Gastrocnemius medialis (tissue), 4 donors: Measurements from ENCODE around the gene CDH4. TPM values are rescaled to one million over a fixed set of nuclear protein-coding genes. Genes with fewer than 3 reads are reported as not detected.

Experiments used
- ATAC-seq, 2 donors: fragments of 150-250 bp; one replicate each; pipeline ENCODE4 v1.9.1; 2016
- DNase-seq, 2 donors: peaks; one replicate each; pipeline ENCODE4 v3.0.0-alpha.2; 2019
- H3K27ac ChIP-seq, 4 donors: fragments of 200-600 bp; sonication (generic); 1 replicate in 1 of 4; 2 replicates in 3 of 4; pipeline ENCODE4 v1.5.1; 2016 to 2018; ENCODE audit warnings: mild to moderate bottlenecking in 2 of 4, moderate library complexity in 1 of 4
- H3K27me3 ChIP-seq, 3 donors: fragments of 200-600 bp; sonication (generic) in 2 of 3; 1 replicate in 1 of 3; 2 replicates in 2 of 3; pipeline versions ENCODE4 v1.5.1 to v1.6.0; 2016 to 2019; ENCODE audit warnings: mild to moderate bottlenecking in 1 of 3, moderate library complexity in 1 of 3
- H3K36me3 ChIP-seq, 2 donors: fragments of 200-600 bp; sonication (generic) in 1 of 2; one replicate each; pipeline ENCODE4 v1.5.1; 2017 to 2018
- H3K4me1 ChIP-seq, 2 donors: fragments of 200-600 bp; sonication (generic) in 1 of 2; one replicate each; pipeline ENCODE4 v1.5.1; 2016 to 2017; ENCODE audit warnings: mild to moderate bottlenecking in 2 of 2
- H3K4me3 ChIP-seq, 4 donors: fragments of 200-600 bp; sonication (generic) in 3 of 4; 1 replicate in 1 of 4; 2 replicates in 3 of 4; pipeline ENCODE4 v1.5.1; 2016 to 2019; ENCODE audit warnings: mild to moderate bottlenecking in 2 of 4
- H3K9me3 ChIP-seq, 3 donors: fragments of 200-600 bp; sonication (generic) in 2 of 3; 1 replicate in 1 of 3; 2 replicates in 2 of 3; pipeline ENCODE4 v1.5.1; 2016 to 2019
- POLR2A ChIP-seq, 2 donors: fragments of 450-650 bp; IDR thresholded peaks; one replicate each; pipeline ENCODE4 v1.6.1; 2017; ENCODE audit warnings: antibody characterized with exemption in 2 of 2, mild to moderate bottlenecking in 2 of 2, moderate library complexity in 2 of 2
- in situ Hi-C, 4 donors: fragments of 200-750 bp; cut with MboI; loops; one replicate each; pipeline versions ENCODE4 v1.15.0 to v1.8.0; 2017; ENCODE audit warnings: low sequenced_read_pairs in 4 of 4
- intact Hi-C: fragments of 100-400 bp; cut with DNase I; formaldehyde crosslinking; loops from one replicate; pipeline ENCODE4 v1.15.1; 2023; ENCODE audit warnings: low total_unique reads
- total RNA-seq, 4 donors: library from RNA; depleted of rRNA; stranded (reverse); fragments of >200 nt; gene quantifications; one replicate each; pipeline versions ENCODE4 v1.1.0 to v1.2.3, GENCODE V29; 2016
- TF ChIP-seq, protein P1 (sequence below), 5 experiments: fragments of 450-650 bp in 3 of 5; fragments of 200-600 bp in 2 of 5; sonication (generic) in 2 of 5; IDR thresholded peaks in 4 of 5; conservative IDR thresholded peaks in 1 of 5; 1 replicate in 4 of 5; 2 replicates in 1 of 5; pipeline ENCODE4 v1.5.1; 2016 to 2019; ENCODE audit warnings: antibody characterized with exemption in 5 of 5, mild to moderate bottlenecking in 3 of 5, moderate library complexity in 3 of 5

CDH4 gene
- total RNA-seq, 4 donors from 2014 or later = 0.38 to 1.2 (median 0.86) TPM

DNA sequence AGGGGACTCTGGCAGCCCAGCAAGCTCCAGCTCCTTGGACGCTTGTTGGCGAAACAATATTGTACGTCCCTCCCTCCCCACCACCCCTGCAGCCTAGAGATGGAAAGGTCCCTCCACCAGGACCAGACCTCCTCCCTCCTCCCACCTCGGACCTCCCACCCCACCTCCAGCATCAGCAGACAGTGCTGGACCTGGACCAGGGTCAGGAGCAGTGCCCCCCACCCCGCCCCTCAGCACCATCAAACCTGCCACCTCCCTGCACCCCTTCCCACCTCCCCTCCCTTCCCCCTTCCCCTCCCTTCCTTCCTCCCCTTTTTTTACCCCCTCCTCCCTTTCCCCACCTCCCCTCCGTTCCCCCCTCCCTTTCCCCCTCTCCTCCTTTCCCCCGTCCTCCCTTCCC is 715.2 kb downstream of the CDH4 start:
- DNase-seq (no peak), ATAC-seq (no peak)
- H3K36me3 ChIP-seq = peaks cover 0 to under 1% of the 10 kb centered on the region in 2 donors
- no peak overlapping the region for H3K4me3 ChIP-seq
- in situ Hi-C loops = no loop called here
- no peaks in the 10 kb centered on the region for H3K4me1 ChIP-seq
- intact Hi-C loops = no loop called here
- H3K9me3 ChIP-seq = no peaks in the 10 kb centered on the region
- H3K27ac ChIP-seq = no peak overlapping the region
- TF ChIP-seq, protein P1, sequence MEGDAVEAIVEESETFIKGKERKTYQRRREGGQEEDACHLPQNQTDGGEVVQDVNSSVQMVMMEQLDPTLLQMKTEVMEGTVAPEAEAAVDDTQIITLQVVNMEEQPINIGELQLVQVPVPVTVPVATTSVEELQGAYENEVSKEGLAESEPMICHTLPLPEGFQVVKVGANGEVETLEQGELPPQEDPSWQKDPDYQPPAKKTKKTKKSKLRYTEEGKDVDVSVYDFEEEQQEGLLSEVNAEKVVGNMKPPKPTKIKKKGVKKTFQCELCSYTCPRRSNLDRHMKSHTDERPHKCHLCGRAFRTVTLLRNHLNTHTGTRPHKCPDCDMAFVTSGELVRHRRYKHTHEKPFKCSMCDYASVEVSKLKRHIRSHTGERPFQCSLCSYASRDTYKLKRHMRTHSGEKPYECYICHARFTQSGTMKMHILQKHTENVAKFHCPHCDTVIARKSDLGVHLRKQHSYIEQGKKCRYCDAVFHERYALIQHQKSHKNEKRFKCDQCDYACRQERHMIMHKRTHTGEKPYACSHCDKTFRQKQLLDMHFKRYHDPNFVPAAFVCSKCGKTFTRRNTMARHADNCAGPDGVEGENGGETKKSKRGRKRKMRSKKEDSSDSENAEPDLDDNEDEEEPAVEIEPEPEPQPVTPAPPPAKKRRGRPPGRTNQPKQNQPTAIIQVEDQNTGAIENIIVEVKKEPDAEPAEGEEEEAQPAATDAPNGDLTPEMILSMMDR (IDR thresholded peaks at IDR 0.05 in 4 of 5, conservative IDR thresholded peaks at IDR 0.05 in 1 of 5) = no peak
- TF ChIP-seq POLR2A (IDR thresholded peaks at IDR 0.05) = no peak
- H3K27me3 ChIP-seq = peaks cover 10 to 19% (median 15%) of the 10 kb centered on the region in 3 donors

DNA sequence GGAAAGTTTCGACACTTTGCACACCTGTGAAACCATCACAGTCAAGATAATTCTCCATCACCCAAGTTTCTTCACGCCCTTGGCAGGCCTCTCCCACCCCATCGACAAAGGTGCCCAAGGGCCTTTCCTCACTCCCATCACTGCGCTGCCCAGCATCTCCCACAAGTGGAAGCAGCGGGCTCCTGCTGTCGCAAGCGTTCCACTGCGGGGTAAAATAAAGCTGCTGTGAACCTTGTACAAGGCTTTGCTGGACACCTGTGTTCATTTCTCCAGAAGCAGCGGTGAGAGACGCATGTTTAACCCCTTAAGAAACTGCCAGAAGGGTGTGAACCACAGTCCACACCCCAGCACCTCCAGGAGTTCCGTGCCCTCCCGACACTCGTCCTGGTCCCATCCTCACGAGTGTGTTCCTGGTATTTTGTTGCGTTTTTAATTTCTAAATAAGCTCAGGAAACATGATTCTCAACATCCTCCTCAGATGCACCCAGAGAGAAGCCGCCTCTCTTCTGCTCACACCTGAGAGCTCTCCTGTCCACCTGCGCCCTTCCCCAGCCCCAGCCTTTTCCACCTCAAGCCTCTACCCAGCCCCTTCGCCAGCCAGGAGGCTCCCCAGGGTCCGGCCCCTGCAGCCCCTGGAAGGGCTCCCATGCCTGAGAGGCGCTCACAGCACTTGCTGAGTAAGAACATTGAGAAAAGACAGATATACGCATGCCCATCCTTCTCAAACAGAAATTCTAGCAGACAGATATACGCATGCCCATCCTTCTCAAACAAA is 716.2 kb downstream of the CDH4 start:
- TF ChIP-seq POLR2A (IDR thresholded peaks at IDR 0.05) = no peak
- TF ChIP-seq, protein P1 (IDR thresholded peaks at IDR 0.05 in 4 of 5, conservative IDR thresholded peaks at IDR 0.05 in 1 of 5) = no peak
- DNase-seq (no peak), ATAC-seq (no peak)
- no peak overlapping the region for H3K27ac ChIP-seq
- peaks cover 10 to 19% (median 15%) of the 10 kb centered on the region in 3 donors for H3K27me3 ChIP-seq
- no peaks in the 10 kb centered on the region for H3K9me3 ChIP-seq
- H3K4me1 ChIP-seq = no peaks in the 10 kb centered on the region
- intact Hi-C loops (no loop called here), in situ Hi-C loops (no loop called here)
- peaks cover 0 to 10% of the 10 kb centered on the region in 2 donors for H3K36me3 ChIP-seq
- no peak overlapping the region for H3K4me3 ChIP-seq

DNA sequence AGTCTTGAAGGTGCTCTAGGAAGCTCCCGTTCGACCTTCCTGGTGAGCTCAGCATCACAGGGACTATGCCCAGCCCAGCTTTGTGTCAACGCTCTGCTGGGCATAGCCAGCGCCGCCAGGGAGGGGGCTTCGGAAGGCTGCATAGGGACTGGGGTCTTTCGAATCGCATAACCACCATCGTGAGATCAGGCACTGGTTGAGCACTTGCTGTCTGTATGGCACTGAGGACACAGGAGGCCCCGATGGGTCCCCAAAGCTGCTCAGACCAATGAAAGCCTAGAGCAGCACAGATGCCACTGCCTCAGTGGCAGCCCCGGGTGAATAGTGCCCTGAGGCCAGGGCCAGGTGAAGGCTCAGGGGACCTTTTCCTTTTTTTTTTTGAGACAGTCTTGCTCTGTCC is 716.9 kb downstream of the CDH4 start:
- H3K4me1 ChIP-seq = no peaks in the 10 kb centered on the region
- H3K27me3 ChIP-seq = peaks cover 10 to 19% (median 15%) of the 10 kb centered on the region in 3 donors
- no peak for DNase-seq
- ATAC-seq = no peak
- no peak overlapping the region for H3K27ac ChIP-seq
- in situ Hi-C loops (no loop called here), intact Hi-C loops (no loop called here)
- no peaks in the 10 kb centered on the region for H3K9me3 ChIP-seq
- H3K4me3 ChIP-seq = no peak overlapping the region
- TF ChIP-seq POLR2A (IDR thresholded peaks at IDR 0.05) = no peak
- TF ChIP-seq, protein P1 (IDR thresholded peaks at IDR 0.05 in 4 of 5, conservative IDR thresholded peaks at IDR 0.05 in 1 of 5) = no peak
- H3K36me3 ChIP-seq = peaks cover 0 to 15% of the 10 kb centered on the region in 2 donors

DNA sequence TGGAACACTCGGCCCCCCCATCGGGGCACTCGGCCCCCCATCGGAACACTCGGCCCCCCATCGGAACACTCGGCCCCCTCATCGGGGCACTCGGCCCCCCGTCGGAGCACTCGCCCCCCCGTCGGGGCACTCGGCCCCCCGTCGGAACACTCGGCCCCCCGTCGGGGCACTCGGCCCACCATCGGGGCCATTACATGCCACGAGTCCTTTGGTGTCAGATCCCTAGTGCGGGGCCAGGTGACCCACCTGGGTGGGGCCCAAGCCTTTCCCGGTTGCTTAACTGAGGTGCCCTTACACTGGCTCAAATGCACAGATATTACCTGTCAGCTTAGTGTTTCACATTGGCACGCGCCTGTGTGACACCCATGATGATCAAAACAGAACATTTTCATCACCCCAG is 717.7 kb downstream of the CDH4 start:
- Histone ChIP-seq H3K27ac (no peak overlapping the region), H3K4me3 (no peak overlapping the region), H3K4me1 (no peaks in the 10 kb centered on the region), H3K9me3 (no peaks in the 10 kb centered on the region), H3K36me3 (peaks cover 0 to 22% of the 10 kb centered on the region in 2 donors), H3K27me3 (peaks cover 7 to 17% (median 8%) of the 10 kb centered on the region in 3 donors)
- intact Hi-C loops = no loop called here
- TF ChIP-seq, protein P1 (IDR thresholded peaks at IDR 0.05 in 4 of 5, conservative IDR thresholded peaks at IDR 0.05 in 1 of 5) = no peak
- TF ChIP-seq POLR2A (IDR thresholded peaks at IDR 0.05) = no peak
- no peak for DNase-seq
- in situ Hi-C loops = no loop called here
- ATAC-seq = no peak
